Fibroblast of villous mesenchyme (primary cell): Measurements from ENCODE around the gene OR6K6. TPM values are rescaled to one million over a fixed set of nuclear protein-coding genes. Genes with fewer than 3 reads are reported as not detected.

Experiments used
- DNase-seq: peaks from one replicate; pipeline ENCODE4 v3.0.0-alpha.2; 2010; ENCODE audit warnings: low read depth
- H3K4me3 ChIP-seq: 2 replicates; pipeline ENCODE4 v1.5.1; 2011; ENCODE audit warnings: low read depth, mild to moderate bottlenecking, low read length
- total RNA-seq: library from RNA; depleted of rRNA; stranded (reverse); fragments of >200 nt; gene quantifications from 2 replicates; pipeline ENCODE4 v1.2.3, GENCODE V29; 2012
- TF ChIP-seq, protein P1 (sequence below): IDR thresholded peaks from 2 replicates; pipeline ENCODE4 v1.5.1; 2012; ENCODE audit warnings: low read depth, mild to moderate bottlenecking, low read length; ENCODE audit not compliant: insufficient read depth

Gene OR6K6
- total RNA-seq, 1 donor: not detected

DNA sequence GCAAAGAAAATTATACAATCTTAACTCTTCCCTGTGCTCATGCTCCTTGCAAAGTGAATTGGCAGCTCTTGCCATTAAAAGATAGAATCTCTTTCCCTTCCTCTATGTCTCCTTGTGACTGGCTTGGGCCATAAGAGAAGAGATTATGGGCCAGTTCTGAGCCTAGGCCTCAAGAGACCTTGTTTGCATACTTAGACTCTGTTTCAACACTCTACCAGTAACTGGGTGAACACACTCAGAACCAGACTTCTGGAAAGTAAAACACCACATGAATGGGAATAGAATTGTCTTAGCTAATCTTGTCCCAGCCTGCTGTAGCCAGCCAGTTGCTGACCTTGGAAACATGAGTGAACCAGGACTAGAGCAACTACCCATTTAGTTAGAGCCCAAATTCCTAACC lies 18.7 kb upstream of the OR6K6 start:
- TF ChIP-seq, protein P1, sequence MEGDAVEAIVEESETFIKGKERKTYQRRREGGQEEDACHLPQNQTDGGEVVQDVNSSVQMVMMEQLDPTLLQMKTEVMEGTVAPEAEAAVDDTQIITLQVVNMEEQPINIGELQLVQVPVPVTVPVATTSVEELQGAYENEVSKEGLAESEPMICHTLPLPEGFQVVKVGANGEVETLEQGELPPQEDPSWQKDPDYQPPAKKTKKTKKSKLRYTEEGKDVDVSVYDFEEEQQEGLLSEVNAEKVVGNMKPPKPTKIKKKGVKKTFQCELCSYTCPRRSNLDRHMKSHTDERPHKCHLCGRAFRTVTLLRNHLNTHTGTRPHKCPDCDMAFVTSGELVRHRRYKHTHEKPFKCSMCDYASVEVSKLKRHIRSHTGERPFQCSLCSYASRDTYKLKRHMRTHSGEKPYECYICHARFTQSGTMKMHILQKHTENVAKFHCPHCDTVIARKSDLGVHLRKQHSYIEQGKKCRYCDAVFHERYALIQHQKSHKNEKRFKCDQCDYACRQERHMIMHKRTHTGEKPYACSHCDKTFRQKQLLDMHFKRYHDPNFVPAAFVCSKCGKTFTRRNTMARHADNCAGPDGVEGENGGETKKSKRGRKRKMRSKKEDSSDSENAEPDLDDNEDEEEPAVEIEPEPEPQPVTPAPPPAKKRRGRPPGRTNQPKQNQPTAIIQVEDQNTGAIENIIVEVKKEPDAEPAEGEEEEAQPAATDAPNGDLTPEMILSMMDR: no peak
- no peak for DNase-seq

DNA sequence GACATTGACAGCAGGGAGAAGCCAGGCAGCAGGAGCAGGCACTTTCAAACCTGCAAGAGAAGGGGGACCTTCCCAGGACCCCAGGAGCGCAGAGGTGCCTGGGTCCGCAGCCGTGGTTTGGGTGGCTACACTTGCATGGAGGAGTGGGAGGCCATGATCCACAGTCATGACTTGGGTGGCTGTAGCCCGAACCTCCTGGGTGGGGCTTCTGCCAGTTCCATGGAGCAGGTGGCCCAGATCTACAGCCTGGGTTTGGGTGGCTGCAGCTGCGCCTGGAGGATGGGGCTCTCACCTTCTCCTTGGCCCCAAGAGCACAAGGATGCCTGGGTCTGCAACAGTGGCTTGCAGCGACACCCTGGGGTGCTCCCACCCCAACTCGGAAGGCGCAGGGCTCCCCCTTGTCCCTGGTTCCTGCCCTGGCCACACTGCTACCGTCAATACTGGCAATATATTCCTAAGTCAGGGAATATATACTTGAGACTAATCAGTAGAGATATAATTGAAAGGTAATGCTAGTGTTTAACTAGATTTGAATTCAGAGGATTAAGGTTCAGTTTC lies 2.3 kb upstream of the OR6K6 start:
- TF ChIP-seq, protein P1: no peak

More for the DNA sequence above, 18.7 kb upstream of the OR6K6 start:
- H3K4me3 ChIP-seq: no peak overlapping the region

DNA sequence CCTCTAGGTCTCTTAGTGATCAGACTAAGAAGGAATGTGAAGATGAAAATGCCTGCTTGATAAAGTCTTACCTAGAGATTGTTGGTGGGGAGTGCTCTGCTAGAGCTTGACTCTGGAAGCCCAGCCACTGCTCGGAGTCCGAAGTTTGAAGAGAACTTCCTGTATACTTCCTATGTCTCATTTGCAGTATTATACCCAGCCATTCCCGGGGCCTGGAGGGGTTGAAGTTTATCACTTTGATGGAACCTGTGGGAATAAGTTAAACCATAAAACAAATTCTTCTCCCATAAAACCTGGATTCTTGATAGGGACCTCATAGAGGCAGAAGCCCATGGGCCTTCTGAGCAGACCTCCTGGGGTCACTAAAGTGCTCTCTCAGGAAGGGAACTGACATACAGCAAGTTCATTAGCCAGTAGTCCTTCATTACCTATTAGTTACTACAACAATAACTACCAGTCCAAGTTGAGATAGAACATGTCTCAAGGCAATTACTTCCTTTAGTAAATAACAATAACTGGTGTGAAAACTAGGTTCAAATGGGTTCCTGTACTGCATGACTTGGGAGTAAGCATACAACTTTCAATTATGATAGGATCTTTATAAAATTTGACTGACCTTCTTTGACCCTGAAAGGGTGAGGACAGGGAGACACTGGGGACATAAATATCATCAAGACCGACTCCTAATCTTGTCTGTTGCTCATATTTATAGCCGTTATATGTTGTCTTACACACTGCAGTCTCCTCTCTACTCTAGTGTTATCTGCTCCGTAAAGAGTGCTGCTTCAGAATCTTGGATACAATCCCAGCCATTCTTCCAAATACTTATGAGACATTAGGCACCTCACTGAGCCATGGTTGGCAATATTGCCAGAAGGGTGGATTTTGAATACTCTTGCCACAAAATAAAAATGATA lies 17.7 kb downstream of the OR6K6 start, which contains the start of gene OR6N1:
OR6N1 (minus strand) TSS at position 246 of the 917 bp plus-strand sequence. CDS start 5,513 bp downstream, outside the sequence.
- TF ChIP-seq, protein P1: no peak
- DNase-seq: no peak
- H3K4me3 ChIP-seq: no peak within 1 kb of the TSS

More for the DNA sequence above, 2.3 kb upstream of the OR6K6 start:
- DNase-seq: no peak
- H3K4me3 ChIP-seq: no peak overlapping the region

DNA sequence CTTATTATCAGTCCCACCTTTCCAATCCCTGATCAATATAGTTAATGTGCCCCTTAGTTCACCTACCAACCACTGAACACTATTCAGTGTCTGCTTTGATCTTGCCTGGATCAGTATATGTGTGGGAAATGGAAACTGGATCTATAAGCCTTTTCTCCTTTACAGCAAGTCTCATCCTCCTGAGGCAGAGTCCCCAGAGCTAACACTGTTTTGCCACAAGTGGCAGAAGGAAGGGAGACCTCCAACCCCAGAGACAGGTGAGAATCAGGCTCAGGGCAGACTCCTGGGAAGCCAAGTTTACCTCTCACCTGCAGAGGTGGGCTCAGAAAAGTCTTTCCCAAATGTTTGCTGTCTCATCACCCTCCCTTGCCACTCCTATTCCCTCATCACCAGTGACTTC lies 26.6 kb downstream of the OR6K6 start, which contains the start of gene OR6N2:
OR6N2 (minus strand) TSS at position 101 of the 400 bp plus-strand sequence. CDS start 3,569 bp downstream, outside the sequence.
- no peak within 1 kb of the TSS for H3K4me3 ChIP-seq
- DNase-seq: no peak
- TF ChIP-seq, protein P1: no peak

DNA sequence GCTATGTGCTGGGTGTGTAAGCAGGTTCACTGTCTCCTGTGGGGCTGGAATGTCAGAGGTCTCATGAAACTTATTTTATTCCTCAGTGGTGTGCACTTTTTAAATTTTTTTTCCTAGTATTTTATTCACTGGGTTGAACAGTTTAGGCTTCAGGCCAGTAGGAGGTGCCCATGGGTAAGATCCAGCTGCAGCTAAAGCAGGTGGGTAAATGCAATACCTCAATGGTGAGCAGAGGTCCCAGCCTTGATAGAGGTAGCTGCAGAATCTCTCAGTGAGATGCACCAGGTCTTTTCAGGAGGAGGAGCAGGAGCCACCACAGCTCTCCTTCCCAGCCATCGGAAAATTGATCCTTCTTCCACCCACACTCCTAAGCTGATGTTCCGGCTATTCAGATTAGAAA lies 39.1 kb downstream of the OR6K6 start:
- TF ChIP-seq, protein P1: peak; percentile 60
- DNase-seq: no peak
- H3K4me3 ChIP-seq: no peak overlapping the region

DNA sequence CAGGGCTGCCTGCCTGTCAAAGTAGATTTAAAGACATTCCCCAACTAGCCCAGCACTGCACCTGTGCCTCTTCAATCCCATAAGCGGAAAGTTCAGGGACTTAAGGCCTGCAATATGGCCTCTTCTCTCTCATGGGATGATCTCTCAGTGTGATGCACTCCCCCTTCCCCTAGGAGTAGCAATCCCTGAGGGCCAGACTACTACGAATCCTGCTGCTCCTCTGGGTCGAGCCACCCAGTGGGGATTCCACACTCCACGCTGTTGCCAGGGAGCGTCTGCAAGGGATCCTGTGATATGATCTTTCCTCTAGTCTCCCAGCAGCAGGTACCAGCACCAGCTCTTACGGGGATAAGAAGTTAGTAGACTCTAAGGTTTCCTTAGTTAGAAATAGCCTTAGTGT lies 39.7 kb downstream of the OR6K6 start:
- no peak for DNase-seq
- TF ChIP-seq, protein P1: no peak
- no peak overlapping the region for H3K4me3 ChIP-seq
